Head of caudate nucleus (tissue), 42 donors: ENCODE measurements around the gene ZNF354B.
"Not testable (repeated sequence)": the region's sequence is repeated elsewhere in the genome, so short reads cannot be mapped to it uniquely, and the experiment has no call there.

Experiments used
- DNase-seq, 42 donors: peaks; one replicate each; pipeline versions ENCODE4 v3.0.0 to v3.0.0-alpha.2; 2020 to 2021; ENCODE audit warnings: mixed read lengths in 7 of 42
- intact Hi-C: fragments of 100-400 bp; cut with DNase I; formaldehyde crosslinking; loops from one replicate; pipeline ENCODE4 v1.15.0; 2022

The ZNF354B gene

DNA sequence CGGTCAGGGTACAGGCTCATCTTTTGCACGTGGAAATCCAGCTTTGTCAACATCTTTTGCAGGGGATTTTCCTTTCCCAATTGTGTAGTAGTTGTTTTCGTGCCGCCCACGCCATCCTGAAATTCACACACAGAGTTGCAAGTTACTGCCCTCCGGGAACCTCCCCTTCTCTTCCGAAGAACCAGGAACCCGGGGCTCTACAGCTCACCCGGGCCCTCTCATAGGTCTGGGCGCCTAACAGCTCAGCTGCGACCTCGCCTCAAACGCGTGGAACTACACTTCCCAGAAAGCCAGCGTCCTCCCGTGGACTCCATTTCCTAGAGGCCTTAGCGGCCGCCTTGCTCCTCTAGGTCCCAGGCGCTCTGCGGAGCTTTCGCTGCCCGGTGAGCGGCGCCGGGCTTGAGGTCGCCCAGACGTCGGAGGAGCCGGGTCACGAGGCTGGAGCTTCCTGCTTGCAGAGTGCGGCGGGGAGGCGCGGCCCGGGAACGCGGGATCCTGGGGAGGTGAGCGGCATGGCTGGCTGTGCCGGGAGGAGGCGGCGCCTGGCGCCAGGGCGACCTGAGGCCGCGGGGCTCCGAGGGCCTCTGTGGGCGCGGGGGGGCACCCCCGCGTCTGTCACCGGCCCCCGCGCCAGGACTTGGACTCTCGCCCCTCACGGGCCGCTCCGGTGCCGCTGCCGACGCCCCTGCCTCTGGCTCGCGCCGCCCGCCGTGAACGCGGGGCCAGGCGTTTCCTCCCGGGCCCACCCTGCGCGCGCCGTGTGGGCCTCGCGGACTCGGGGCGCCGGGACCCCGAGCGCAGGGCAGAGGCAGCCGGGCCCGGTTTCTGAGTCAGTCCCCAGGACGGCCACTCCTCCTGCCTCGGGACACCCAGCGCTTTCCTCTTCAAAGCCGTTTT is at the start of gene ZNF354B:
Gene ZNF354B (plus strand): TSS at position 329 of the 897 bp plus-strand sequence. CDS start 1,095 bp downstream, outside the sequence.
- intact Hi-C loops = loop anchor here (2.0 to 5.0 kb wide), 2 partner anchors 127 to 202 kb away; partner anchors contain the start of gene ZNF354C
- peak; percentile 83 to 97 (median 93) for DNase-seq

DNA sequence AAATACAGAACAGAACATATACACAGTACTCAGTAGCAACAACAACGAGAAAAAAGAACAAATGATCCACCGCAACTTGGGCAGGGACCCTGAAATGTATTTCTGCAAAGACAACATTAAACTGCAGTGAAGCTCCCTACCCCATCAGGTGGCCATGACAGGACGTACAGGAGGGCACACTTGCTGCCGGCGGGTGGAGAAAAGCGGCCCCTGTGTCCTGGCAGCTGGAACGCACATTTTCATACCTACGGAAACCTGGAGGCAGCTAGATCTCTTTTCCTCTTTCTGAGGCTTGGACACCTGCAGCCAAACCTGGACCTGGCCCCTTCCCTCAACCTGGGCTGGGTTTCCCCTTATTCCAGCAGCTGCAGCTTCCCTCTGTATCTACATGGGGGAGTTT is 42.2 kb upstream of the ZNF354B start:
- DNase-seq = no peak
- intact Hi-C loops = no loop called here

DNA sequence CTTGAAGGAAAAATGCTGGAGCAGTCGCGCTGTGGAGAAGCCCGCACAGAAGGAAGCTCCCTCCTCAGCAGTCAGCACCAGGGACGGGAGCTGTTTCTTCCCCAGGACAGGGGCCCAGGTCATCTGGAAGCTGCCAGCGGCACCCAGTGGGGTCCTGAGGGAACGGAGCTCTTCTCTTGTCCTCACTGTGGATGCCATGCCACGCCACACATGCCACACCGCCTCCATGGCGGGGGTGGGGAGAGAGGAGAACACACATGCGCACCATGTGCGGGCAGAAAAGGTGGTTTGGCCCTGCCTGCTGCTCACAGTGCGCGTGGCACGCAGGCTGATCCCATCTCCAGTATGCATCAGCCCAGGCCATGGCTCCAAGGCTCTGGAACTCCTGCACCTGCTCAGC is 41.7 kb upstream of the ZNF354B start:
- no peak for DNase-seq
- intact Hi-C loops = no loop called here

DNA sequence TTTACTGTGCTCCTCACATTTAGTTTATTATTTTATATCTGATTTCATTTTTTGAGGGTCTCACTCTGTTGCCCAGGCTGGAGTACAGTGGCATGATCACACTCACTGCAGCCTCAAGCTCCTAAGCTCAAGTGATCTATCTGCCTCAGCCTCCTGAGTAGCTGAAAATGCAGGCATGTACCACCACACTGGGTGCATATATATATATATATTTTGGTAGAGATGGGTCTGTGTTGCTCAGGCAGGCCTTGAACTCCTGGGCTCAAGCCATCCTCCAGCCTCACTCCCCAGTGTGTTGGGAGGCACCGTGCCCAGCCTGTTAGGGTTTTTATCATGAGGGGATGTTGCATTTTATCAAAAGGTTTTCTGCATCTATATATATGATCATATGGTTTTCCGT is 39.8 kb upstream of the ZNF354B start:
- intact Hi-C loops = no loop called here
- DNase-seq = no peak

DNA sequence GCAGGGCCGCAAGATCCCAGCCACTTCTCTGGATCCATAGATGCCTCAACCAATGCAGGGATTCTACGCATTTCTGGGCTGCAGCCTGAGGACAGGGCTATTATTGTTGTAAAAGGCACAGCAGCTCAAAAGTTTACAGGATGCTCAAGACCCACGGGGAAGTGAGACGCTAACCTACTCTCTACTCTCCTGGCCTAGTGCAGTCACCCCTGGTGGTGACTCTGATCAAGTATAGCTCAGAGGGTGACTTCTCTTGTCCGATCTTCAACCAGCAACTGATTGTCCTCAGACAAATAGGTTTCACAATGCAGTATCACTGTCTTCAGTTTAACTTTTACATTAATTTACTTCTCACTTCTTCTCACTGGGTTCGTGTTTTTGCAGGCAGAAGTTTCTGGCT is 34.3 kb upstream of the ZNF354B start:
- intact Hi-C loops = no loop called here

DNA sequence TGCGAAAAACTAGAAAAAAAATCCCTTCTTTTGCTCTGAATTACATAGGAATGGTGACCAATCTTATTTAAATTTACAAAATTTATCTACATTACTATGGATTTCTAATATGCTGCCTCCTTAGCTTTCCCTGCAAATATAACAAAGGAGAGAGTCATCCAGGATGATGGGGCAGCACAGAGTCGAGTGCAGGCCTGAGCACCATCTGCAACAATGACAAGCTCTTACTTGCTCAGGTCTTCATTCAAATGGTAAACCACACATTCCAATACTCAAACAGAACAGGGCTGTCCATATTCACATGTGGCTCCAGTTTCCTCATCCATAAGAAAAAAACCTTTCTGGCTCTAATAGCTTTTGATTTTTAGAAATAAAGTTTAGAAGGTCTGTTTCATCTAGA is 33.5 kb upstream of the ZNF354B start:
- intact Hi-C loops = no loop called here

More for the DNA sequence above, 34.3 kb upstream of the ZNF354B start:
- DNase-seq = no peak

DNA sequence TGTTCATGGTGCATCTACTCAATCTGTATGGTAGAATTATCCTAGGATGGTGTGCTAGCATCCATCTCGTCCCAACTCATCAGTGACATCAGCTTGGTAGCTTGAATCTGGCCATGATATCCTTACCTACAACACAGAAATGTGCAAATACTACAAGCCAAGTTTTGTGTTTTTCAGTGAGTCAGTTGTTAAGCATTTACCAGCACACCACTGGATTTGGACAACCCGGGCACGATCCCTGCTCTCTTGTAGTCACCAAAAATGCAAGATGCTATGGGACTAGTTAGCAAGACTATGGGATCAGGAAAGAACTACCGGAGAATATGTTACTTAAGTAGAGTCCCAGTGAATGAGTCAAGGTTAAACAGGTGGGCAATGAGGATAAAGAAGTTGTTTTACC is 32.1 kb upstream of the ZNF354B start:
- intact Hi-C loops = no loop called here
- no peak for DNase-seq

More for the DNA sequence above, 33.5 kb upstream of the ZNF354B start:
- no peak for DNase-seq

DNA sequence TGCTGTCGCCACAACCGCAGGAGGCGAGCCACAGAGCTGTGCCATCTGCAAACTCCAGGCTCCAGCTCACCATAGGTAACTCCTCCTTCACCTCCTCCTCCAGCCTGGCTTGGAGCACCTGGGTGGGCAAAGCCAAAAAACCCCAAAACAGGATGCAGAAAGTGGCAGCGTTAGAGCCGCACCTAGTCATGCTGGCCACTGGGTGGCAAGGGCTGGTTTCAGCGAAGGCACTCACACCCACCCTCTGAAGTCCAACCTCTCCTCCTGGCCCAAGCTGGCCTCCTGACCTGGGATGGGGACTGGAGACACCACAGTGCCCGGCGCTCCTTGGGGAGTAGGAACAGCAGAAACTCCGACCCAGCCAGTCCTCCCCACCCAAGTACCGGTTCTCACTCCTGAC is 28.7 kb upstream of the ZNF354B start:
- DNase-seq = no peak
- intact Hi-C loops = no loop called here

DNA sequence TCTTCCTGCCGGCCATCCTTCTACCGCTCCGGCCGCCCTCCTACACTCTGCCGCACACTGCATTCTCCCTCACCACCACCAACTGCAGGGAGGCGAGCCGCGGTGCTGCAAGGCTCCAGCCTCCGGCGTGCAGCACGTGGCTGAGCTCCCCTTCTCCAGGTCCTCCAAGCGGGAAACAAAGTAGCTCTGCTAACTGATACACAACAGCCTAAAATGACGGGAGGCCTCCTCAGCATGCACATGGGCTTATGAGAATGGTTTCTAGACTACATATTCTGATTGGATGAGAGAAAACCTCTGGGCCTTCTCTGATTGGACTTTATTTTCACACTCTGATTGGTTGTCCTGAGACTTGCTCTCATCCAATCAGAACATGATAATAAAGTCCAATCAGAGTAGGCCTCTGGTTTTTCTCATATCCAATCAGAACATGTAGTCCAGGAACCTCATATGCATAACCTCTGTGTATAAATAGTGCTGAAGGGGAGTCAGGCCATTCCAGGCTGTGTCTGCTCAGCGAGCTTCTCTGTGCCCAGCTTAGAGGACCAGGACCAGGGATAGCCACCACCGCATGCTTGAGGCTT is 27.0 kb upstream of the ZNF354B start:
- intact Hi-C loops = no loop called here
- no peak for DNase-seq

DNA sequence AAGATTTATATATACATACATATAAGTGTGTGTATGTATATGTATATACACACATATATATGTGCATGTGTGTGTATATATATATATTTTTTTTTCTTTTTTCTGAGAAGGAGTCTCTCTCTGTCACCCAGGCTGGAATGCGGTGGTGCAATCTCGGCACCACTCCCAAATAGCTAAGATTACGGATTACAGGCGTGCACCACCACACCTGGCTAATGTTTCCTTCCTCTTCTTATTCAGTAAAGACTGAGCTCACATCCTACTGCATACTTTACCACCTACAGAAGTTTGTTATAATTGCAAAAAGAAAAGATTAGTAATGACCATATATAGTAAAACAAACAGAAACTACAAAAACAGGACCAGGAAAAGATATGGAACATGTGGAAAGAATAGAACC is 23.1 kb upstream of the ZNF354B start:
- intact Hi-C loops = no loop called here
- DNase-seq = no peak

DNA sequence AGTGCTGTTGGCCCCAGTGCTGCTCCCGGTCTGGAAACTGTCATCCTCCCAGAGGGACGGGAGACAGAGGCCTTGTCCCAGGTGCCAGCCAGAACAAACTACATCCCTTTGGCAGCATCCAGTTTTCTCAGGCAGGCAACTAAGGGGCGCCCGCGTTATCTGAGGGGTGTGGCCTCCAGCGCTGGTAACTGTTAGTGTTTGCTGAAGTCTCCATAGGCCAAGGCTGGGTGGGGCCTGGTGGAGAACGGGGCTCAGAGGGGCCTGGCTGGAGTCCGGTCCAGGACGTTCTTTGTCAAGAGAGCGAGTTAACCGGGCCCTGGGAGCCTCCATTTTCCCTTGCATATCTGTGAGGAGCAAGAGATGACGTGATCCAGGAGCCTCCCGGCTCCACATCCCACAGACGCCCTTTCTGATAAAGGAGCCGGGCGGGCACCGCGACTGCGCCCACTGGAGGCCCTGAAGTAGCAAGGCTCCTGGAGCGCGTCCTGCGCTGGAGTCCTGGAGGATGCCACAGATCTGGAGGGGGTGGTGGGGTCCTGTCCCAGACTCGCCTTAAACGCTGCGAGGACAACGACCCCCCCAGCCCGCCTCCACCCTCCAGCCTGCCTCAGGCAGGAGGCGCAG is 20.9 kb upstream of the ZNF354B start:
- not testable (repeated sequence) for DNase-seq

DNA sequence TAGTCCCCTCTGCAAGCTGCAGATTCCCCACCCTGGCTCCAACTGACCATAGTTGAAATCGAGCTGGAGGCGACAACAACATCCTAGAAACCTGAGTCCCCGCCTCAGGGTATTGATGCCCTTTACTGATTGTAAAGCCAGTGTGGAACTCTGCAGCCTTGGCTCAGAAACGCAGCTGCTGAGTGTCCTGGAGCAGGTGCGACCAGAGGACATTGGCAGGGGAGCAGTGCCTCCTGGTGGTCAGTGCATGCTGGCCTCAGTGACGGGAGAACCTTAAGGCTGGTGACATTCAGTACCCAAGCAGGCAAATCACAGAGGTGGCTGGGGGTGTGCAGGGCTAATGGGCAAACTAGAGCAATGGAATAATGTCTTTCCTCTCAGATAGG is 20.4 kb upstream of the ZNF354B start:
- intact Hi-C loops = no loop called here
- DNase-seq = peak; percentile 16 to 77 (median 50)

More for the DNA sequence above, 20.9 kb upstream of the ZNF354B start:
- intact Hi-C loops = not testable (repeated sequence)

DNA sequence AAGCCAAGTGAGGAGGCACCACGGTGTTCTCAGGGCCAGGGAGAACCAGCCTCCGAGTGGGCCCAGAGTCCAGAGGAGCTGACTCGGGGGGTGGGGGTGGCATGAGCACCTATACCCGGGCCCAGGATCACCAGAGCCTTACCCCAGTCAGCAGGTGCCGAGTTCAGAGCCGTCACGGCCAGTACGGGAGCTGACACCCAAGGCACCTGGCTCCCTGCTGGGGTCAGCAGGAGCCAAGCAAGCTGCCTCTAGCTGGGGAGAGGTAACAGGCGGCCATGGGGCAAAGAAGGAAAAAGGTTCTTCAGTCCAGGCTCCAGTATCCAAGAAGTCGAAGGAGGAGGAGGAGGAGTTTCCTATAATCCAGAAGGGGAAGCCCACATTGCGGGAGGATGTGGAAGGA is 19.4 kb upstream of the ZNF354B start:
- DNase-seq, intact Hi-C loops: not testable (repeated sequence)

DNA sequence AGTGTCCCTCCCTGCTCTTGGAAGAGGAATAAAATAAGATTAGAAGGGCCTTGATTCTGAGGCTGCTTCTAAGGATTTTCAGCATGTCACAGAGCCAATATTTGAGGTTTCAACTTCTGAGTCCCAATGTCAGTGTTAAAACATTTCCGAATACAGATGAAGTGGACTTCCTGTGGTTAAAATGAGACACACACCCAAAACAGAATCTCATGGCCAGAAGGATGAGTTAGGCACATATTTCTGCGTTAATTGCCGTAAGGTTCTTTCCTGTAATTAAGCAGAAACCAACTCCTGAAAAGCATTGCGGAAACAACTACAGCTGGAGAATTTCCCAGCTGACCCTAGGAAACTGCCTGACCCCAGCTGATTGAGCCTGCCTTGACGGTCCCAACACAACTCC is 10.4 kb upstream of the ZNF354B start:
- intact Hi-C loops = no loop called here

DNA sequence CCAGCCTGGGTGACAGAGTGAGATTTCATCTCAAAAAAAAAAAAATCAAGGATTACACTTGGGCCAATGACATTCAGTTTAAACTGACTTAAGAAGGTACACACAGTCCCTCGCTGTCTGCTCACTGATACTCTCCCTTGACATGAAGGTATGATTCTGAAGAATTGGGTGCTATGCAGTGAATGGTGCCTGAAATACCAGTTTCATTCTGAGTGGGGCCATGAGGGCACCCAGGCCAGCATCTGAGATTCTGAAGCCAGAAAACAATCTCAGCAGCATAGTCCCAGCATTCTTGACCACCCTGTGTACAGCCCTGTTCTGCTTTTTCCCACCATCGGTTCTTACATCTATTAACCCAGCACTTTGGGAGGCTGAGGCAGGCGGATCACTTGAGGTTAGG is 7.8 kb upstream of the ZNF354B start:
- no peak for DNase-seq
- intact Hi-C loops = no loop called here

More for the DNA sequence above, 10.4 kb upstream of the ZNF354B start:
- no peak for DNase-seq

DNA sequence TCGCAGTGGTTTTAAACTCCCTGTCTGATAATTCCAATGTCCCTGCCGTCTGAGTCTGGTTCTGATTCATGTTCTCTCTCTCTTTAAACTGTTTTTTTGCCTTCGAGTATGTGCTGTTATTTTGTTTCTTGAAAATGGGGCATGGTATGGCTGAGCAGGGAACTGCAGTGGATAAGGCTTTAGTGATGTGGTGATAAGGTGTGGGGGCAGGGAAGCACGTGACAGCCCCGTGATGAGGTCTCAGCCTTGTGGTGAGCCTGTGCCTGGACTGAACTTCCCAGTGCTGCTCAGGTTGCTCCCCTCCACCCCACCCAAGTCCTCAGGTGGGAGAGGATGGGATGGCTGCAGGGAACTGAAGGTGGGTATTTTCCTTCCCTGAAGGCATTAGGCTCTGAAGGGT is 5.5 kb upstream of the ZNF354B start:
- no peak for DNase-seq
- intact Hi-C loops = no loop called here

DNA sequence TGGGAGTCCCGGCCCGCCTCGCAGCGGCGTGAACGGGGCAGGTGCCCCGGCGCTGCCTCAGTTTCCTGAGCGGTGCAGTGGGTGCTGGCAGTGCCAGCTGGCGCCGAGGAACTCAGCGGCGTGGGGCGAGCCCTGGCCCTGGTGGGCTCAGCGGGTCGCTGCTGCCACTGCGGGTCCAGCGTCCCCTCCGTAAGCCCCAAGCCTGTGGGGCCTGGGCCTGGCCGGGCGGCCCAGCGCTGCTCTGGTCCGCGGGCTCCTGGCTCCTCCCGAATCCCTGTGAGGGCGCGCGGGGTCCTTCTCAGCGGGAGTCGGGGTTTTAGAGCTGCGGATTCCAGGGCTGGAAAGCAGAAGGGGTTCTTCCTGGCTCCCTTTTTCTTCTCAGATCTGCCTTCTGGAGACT is 862 bp downstream of the ZNF354B start:
- DNase-seq, intact Hi-C loops: not testable (repeated sequence)

DNA sequence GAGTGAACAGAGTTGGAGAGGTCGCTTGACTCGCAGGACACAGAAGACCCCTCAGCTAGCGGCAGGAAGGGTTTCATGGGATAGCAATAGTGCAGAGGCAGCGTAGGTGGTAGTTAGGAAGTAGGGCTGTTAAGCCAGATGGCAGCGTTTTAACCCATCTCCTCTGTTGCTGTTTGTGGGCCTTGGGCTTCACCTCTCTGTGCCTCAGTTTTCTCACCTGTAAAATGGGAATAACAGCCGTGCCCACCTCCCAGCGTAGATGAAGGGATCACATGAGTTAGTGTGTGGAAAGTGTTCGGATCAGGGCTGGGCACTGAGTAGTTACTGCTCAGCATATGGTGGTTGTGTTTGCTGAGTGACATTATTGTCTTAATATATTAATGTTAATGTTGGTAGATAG is 1.9 kb downstream of the ZNF354B start:
- no peak for DNase-seq
- intact Hi-C loops = no loop called here

DNA sequence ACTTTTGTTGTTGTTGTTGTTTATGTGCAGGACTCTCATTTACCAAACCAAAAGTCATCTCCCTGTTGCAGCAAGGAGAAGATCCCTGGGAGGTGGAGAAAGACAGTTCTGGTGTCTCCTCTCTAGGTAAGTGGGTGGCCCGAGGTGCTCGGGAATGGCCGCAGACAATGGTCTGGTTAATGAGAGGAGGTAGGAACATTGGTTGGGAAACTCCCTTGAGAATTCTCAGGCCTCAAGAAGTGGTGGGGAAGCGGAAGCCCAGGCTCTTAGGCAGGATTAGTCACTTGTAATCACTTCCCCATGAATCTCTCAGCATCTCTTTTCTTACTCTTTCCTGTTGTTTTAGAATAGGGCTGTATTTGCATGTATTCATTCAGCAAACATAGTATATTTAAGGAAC is 7.2 kb downstream of the ZNF354B start:
- DNase-seq = no peak
- intact Hi-C loops = no loop called here

DNA sequence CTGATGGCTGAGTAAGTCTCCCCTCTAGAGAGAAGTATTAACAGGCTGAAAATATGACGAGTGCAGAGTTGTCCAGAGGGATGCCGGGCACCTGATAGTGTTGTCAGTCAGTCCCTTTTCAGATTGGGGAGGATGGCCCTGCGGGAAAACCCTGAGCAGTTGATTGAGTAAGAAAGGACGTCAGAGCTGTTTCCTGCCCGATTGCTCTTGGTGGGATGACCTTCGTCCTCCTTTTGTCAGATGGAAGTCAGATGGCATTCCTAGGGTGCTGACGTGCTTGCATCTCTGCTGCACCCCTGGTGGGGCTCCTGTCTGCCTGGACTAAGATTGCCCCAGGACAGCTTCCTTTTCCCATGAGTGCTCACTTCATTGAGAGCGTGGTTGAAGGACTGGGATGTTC is 9.8 kb downstream of the ZNF354B start:
- DNase-seq = no peak
- intact Hi-C loops = no loop called here
